ENCODE results near the gene EXOC2.

GRCh38 chr6:624979-625378 is 68.0 kb downstream of the EXOC2 start:
- TF ChIP-seq CTCF (IDR thresholded peaks at IDR 0.05) (no peak), POLR2A (IDR thresholded peaks at IDR 0.05) (no peak)

Data from thyroid gland (tissue), 4 donors.